GM19372 (cell line): ENCODE data around the gene PRDX5.
"Not testable (repeated sequence)": the region's sequence is repeated elsewhere in the genome, so short reads cannot be mapped to it uniquely, and the experiment has no call there.

Experiments used
- ATAC-seq: cut with Tn5 transposase; IDR thresholded peaks from one replicate; pipeline ENCODE4 v1.9.1; 2021; ENCODE audit warnings: mild to moderate bottlenecking, low read depth, moderate library complexity; ENCODE audit not compliant: unreplicated experiment

The PRDX5 gene

DNA sequence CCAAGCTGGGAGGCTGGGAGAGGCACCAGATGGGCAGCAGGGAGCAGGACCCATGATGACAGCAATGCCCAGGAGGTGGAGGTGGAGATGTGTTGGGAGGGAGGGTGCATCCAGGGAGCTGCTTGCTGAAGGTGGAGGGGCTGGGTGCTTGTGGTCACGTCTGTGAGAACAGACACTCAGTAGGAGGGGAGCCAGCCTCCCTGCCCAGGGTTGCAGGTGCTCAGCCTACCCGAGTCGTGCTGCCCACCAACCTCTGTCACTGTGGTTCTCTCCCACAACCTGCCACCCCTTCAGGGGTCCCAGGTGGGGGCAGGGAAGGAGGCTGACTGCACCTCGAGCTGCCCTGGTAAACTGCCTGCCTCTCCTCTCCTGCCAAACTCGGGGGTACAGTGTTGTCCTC is 5.5 kb downstream of the PRDX5 start:
- no peak for ATAC-seq

DNA sequence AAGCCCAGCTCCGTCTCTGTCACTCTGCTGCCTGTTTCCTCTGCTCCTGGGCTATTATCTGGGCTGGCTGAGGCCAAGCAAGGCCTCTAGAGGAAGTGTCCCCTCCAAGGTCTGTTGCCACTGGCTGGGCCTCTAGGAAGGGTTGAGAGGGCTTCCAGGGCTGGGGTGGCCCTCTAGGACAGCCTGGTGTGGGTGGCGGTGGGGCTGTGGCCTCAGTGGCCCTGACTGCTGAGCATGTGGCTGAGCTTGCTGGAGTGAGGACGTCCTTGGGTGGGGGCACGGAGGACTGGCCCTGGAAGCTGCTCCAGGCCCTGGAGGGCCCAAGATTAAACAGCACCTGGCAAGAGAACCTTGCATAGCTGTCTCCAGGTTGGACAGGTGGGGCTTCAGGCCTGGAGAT is 6.1 kb downstream of the PRDX5 start:
- ATAC-seq = not testable (repeated sequence)

DNA sequence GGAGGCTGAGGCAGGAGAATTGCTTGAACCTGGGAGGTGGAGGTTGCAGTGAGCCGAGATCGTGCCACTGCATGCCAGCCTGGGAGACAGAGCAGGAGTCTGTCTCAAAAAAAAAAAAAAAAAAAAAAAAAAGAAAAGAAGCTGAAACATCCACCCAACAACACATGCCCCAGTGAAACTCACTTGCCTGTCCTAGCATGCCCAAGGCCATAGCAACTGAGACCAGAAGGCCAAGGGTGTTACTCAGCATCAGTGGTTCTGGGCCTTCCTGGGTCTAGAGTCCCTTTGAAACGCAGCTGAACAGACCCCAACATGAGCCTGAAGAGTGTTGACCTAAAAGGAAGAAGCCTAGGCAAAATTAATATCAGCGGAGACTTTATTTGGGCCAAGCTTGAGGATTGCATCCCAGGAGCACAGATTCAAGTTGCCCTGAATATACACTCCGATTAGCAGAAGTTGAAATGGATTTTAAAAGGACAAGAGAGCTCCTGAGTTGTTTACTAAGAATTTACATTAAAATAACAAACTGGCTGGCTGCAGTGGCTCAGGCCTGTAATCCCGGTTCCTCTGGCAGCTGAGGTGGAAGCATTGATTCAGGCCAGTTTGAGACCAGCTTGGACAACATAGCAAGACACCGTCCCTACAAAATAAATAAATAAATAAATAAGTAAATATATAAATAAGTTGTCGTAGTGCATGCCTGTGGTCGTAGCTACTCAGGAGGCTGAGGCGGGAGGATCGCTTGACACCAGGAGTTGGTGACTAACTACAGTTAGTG is 7.0 kb downstream of the PRDX5 start:
- no peak for ATAC-seq

DNA sequence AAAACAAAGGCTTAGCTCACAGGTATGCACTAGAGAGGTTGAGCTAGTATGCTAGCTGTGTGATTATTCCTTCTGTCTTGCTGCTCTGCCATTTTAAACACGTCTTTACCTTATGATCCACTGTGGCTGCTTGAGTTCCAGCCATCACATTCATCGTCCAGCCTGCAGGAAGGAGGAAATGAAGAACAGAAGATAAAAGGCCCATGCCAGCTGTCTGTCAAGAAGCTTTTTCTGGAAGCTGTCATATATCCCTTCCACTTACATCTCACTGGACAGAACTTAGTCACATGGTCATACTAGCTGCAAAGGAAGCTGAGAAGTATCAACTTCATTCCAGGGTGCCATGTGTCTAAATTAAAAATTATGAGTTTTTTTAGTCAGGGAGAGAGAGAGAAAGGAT is 9.5 kb downstream of the PRDX5 start:
- ATAC-seq = no peak

DNA sequence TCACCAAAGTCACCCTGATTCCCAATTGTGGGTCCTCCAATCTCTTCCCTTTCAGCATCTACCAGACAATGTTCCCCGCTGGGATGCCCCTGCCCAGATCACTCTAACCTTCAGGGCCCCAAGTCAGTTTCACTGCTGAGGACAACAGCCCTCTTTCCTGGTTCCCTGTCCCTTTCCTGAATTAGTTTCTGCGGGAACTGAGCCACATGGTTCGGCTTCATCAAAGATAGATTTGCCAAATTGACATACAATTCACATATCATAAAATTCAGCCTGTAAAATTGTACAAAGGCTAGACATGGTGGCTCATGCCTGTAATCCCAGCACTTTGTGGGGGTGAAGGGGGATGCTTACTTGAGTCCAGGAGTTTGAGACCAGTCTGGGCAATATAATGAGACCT is 10.1 kb downstream of the PRDX5 start:
- no peak for ATAC-seq

DNA sequence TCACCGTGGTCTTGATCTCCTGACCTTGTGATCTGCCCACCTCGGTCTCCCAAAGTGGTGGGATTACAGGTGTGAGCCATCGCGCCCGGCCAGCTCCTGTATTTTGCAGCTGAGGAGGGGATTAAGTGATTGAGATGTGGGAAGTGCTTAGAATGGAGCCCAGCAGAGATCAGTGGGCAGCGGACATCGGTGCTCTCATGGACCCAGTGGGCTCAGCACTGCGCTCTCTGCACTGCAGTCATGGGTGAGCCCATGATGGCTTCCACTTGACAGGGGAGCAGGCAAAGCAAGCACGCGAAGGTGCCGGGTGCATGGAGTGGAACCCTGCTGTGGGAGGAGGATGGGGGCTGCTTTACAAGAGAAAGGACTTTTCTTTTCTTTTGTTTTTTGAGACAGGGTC is 13.0 kb downstream of the PRDX5 start:
- no peak for ATAC-seq

DNA sequence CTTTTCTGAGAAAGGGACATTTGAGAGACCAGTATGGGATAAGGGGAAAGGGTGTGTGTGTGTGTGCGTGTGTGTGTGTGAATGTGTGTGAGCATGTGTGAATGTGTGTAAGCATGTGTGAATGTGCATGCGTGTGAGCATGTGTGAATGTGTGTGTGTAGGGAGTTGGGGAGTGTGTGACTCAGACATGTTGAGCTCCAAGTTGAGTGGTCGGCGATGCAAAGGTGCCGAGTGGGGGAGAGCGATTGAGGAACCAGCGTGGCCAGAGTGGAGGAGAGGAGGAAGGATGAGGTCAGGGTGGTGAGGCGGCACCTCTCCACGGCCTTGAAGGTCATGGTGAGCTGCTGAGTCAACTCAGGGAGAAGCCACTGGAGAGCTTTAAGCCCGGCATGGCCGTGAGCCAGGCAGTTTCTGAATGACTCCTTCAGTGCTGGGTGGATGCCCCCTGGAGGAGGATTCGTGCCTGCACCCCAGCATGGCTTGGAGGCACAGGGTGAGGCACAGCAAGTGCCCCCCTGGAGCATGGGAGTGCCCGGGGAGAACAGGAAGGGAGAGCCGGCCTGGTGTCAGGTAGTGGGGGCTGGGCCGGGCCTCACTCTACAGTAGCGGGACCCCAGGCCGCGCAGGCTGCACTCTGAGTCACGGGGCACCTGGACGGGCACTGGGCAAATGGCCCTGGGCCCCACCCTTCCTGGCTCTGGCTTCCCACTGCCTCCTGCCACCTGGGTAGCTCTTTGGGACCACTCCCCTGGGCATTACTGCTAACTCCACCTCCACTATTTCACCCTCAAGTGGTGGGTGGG is 13.8 kb downstream of the PRDX5 start:
- no peak for ATAC-seq

DNA sequence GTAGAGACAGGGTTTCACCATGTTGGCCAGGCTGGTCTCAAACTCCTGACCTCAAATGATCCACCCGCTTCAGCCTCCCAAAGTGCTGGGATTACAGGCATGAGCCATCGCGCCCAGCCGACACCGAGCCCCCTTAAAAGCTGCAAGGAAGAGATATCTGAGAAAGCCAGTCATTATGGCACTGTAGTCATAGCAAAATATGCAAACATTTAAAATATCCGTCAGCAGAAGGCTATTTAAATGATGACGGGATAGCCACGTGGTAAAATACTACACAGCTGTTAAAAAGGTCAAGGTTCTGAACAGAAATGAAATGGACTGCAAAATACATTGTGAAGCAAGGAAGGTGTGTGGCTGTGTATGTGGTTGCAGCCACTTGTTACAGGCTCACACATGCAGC is 15.6 kb downstream of the PRDX5 start:
- no peak for ATAC-seq

DNA sequence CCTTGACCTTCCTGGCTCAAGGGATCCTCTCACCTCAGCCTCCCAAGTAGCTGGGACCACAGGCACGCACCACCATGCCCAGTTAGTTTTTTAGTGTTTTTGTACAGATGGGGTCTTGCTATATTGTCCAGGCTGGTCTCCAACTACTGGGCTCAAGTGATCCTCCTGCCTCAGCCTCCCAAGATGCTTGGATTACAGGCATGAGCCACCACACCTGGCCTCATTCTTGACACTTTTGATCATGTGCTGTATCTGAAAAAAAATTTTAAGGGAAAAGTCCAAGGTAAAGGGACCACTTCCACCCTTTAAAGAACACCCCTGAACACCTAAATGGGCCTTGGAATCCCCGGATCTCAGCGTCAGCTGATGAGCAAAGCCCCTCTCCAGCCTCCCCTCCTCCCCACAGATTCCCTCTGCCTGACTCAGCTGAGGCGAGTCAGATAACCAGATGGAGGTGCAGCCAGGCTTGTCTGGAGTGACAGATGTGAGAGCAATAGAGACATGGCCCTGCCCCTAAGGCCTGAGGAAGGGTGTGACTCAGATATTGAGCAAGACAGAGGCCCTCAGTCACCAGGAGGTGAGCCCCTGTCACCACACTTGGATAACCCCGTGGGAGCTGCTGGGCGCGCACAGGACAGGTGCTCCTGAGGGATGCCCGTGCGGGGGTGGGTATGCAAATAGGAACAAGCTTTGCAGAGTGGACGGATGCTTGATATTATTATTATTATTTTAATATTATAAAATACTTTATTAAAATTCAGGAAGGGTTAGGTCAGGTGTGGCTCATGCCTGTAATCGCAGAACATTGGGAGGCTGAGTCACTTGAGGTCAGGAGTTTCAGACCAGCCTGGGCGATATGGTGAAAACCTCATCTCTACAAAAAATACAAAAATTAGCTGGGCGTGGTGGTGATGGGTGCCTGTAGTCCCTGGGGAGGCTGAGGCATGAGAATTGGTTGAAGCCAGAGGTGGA is 17.1 kb downstream of the PRDX5 start:
- ATAC-seq = no peak

DNA sequence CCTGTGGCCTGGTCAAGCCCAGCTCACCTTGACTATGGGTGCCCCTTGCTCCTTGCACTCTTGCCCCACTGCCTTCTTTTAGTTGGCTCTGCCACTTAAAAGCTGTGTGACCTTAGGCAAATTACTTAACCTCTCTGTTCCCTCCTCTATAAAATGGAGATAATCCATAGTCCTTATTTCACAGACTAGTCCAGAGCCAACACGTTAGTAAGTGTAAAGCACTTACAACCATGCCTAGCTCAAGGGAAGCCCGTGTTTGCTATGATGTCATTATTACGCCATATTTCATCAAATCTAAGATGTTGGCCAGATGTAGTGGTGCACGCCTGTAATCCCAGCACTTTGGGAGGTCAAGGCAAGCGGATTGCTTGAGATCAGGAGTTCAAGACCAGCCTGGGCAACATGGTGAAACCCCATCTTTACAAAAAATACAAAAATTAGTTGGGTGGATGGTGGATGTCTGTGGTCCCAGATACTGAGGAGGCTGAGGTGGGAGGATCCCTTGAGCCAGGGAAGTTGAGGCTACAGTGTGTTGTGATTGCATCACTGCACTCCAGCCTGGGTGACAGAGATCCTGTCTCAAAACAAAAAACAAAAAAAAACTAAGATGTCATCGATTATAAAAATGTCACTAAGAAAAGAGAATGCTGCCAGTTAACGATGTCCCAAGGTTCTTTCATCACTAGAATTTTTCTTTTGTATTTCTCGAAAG is 19.8 kb downstream of the PRDX5 start:
- no peak for ATAC-seq

DNA sequence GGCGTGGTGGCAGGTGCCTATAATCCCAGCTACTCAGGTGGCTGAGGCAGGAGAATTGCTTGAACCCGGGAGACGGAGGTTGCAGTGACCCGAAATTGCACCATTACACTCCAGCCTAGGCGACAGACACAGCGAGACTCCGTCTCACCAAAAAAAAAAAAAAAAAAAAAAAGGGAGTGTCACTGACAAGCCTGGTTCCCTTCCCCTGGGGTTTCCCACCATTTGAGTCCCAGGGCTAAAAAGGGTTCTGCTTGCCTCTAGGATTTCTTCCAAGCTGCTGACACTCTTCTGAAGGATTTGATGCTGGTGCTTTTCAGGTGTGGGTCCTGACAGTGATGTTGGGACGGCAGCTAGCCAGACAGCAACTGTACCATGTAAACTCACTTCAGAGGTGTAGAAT is 20.8 kb downstream of the PRDX5 start:
- no peak for ATAC-seq

DNA sequence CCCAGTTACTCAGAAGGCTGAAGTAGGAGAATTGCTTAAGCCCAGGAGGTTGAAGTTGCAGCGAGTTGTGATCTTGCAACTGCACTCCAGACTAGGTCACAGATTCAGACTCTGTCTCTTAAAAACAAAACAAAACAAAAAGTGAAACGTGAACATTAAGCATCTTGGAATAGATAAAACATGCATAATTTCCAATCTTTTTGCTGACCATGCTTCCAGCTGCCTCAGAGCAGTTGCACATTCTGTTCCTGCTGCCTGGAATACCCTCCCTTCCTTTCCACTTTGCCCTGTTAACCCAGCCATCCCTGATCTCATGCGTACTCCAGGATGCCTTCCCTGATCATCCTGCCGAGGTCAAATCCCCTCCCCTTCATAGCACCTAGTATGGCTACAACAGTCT is 21.4 kb downstream of the PRDX5 start:
- ATAC-seq = no peak

DNA sequence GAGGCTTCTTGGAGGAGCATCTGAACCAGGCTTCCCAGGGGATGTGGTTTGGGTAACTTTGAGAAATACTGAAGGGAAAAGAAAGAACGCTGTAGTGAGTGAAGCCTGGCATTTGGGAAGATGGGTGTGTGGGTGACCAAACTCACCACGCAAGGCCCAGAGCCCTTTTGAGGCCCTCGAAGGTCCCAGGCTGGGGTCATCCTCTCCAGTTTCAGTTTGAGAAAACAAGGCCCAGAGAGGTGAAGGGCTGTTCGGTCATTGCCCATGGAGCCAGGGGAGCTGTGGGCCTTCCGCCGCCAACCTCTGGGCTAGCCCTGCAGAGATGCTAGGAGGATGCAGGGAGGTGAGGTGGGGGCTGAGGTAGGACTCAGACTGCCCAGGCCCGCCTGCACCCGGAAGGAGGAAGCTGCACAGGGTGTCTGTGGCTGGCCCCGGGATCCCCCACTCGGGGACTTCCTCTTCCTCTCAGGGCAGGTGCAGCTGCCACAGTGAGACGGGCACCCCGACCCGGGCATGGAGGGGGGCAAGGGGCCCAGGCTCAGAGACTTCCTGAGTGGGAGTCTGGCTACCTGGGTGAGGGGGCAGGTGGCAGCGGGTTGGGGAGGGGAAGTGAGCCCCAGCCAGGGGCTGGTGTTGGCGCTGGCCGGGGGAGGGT is 22.0 kb downstream of the PRDX5 start, which contains the start of gene CCDC88B:
Gene CCDC88B, plus strand, starts transcription at position 451 of the 655 bp plus-strand sequence. Its CDS starts 63 bp downstream, at position 514.
- ATAC-seq = no peak

DNA sequence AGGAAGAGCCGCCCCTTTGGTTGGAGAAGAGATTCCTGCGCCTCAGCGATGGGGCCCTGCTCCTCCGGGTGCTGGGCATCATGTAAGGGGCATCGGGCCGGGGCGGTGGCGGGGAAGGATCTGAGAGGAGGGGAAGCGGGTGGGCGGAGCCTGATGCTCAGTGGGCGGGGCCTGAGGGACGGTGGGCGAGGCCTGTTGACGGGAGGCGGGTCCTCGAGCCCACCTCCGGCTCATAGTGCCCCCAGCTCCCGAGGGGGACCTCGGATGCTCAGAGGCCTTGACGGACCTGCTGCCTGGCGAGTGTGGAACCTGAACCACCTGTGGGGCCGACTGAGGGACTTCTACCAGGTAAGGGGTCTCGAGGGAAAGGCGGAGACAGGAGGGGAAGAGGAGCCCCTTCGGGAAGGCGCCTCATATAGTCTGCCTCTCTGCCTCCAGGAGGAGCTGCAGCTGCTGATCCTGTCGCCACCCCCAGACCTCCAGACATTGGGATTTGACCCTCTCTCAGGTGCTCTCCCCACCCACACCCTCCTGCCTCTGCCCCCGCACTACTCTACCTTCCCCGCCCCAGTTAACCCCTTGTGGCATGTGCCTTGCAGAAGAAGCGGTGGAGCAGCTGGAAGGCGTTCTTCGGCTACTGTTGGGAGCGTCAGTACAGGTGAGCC is 22.9 kb downstream of the PRDX5 start:
- ATAC-seq = no peak

DNA sequence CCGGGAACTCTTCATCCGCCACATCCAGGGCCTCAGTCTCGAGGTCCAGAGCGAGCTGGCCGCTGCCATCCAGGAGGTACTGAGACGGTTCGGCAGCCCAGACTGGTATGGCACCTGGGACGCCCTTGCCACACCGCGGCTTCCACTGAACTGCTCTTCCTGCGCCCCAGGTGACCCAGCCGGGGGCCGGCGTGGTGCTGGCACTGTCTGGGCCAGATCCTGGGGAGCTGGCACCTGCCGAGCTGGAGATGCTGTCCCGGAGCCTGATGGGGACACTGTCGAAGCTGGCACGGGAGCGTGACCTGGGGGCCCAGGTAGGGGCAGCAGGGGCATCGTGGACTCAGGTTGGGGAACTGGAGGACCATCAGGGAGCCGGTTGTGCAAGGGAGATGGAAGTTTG is 23.5 kb downstream of the PRDX5 start:
- ATAC-seq = no peak

DNA sequence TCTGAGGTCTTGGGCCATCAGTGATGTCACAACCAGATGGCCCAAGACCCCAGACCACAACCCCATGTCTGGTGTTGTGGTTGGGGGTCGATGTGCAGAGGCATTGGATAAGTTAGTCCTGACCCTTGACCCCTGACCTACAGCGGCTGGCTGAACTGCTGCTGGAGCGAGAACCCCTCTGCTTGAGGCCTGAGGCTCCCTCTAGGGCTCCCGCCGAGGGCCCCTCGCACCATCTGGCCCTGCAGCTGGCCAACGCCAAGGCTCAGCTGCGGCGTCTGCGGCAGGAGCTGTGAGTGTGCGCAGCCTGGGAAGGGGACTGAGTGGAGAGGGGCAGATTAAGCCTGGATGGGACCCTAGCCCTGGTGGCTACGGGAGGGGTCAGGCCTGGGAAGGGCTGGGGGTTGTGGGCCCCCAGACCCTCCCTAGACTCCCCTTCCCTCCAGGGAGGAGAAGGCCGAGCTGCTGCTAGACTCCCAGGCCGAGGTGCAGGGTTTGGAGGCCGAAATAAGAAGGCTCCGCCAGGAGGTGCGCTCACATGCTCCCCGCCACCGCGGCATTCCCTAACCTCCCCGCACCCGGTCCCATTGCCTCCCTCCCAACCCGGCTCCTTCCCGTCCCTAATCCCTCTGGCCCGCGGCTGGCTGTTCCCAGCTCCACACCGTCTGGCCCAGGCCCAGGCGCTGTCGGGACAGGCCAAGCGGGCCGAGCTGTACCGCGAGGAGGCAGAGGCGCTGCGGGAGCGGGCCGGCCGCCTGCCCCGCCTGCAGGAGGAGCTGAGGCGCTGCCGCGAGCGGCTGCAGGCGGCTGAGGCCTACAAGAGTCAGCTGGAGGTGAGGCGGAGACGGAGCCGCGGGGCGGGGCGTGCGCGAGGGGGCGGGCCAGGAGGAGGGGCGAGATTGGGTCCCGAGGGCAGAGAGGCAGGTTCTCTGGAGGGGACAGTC is 24.2 kb downstream of the PRDX5 start:
- ATAC-seq = no peak

DNA sequence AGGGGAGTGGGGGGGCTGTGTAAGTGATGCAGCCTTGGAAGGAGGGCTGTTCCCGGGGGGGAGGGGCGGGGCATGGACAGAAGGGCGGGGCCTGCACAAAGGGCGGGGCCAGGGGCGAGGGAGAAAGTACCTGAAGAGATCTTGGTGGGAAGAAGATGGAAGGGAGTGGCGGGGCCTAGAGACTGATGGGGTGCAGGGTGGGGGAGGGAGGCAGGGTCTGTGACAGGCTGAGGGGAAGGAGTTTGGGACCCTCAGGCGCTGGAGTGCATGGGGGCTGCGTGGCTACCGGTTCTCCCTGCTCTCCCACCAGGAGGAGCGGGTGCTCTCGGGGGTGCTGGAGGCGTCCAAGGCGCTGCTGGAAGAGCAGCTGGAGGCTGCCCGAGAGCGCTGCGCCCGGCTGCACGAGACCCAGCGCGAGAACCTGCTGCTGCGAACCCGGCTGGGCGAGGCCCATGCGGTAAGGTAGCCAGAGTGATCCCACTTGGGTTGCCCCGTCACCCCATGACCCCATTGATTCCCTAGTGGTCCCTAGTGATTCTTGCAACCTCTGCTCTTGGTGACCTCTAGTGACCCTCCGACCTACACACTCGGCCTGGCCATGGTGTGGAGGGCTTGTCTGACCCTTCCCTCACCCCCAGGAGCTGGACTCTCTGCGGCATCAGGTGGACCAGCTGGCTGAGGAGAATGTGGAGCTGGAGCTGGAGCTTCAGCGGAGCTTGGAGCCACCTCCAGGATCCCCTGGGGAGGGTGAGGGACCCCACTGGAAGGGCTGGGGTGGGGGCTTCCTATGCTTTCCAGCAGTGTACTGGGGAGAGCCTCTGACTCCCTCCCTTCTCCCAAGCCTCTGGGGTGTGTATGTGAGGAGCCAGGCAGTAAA is 25.2 kb downstream of the PRDX5 start:
- no peak for ATAC-seq
